Mesendoderm (in vitro differentiated cells): Measurements from ENCODE around the gene TENM4.
A peak's percentile ranks its signal among the peaks of the same experiment; 100 is the strongest.

ENCODE experiments used
- DNase-seq: peaks from one replicate; pipeline ENCODE4 v3.0.0; 2013
- H2AK5ac ChIP-seq: 2 replicates; pipeline ENCODE4 v1.6.1; 2013; ENCODE audit warnings: low read length, inconsistent platforms
- H2BK120ac ChIP-seq: 2 replicates; pipeline ENCODE4 v1.6.1; 2013; ENCODE audit warnings: low read depth, mild to moderate bottlenecking, low read length, moderate library complexity, mixed read lengths
- H2BK15ac ChIP-seq: replicated peaks from 2 replicates; pipeline ENCODE4 v1.6.1; 2013; ENCODE audit warnings: low read depth, mild to moderate bottlenecking, moderate library complexity
- H2BK5ac ChIP-seq: 2 replicates; pipeline ENCODE4 v1.6.1; 2013; ENCODE audit warnings: low read length, inconsistent platforms
- H3K18ac ChIP-seq: 2 replicates; pipeline ENCODE4 v1.6.1; 2013; ENCODE audit warnings: mild to moderate bottlenecking, low read length, mixed read lengths
- H3K23ac ChIP-seq: one replicate; pipeline ENCODE4 v1.6.1; 2013; ENCODE audit warnings: low read length
- H3K27ac ChIP-seq: 2 replicates; pipeline ENCODE4 v1.5.1; 2013; ENCODE audit warnings: low read depth, mild to moderate bottlenecking, inconsistent platforms, low read length, moderate library complexity
- H3K27me3 ChIP-seq: 2 replicates; pipeline ENCODE4 v1.6.1; 2013; ENCODE audit warnings: low read length, control low read depth, mild to moderate bottlenecking, inconsistent platforms; ENCODE audit not compliant: insufficient read depth, poor library complexity
- H3K36me3 ChIP-seq: 2 replicates; pipeline ENCODE4 v1.6.1; 2013; ENCODE audit warnings: low read length, inconsistent platforms; ENCODE audit not compliant: control insufficient read depth, insufficient read depth
- H3K4ac ChIP-seq: one replicate; pipeline ENCODE4 v1.6.1; 2013; ENCODE audit warnings: low read depth, mild to moderate bottlenecking, low read length, moderate library complexity
- H3K4me1 ChIP-seq: 2 replicates; pipeline ENCODE4 v1.6.1; 2013; ENCODE audit warnings: low read depth, low read length, inconsistent platforms; ENCODE audit not compliant: control insufficient read depth
- H3K4me2 ChIP-seq: 2 replicates; pipeline ENCODE4 v1.6.1; 2013; ENCODE audit warnings: low read length
- H3K4me3 ChIP-seq: 2 replicates; pipeline ENCODE4 v1.5.1; 2013; ENCODE audit warnings: mild to moderate bottlenecking, low read length
- H3K56ac ChIP-seq: one replicate; pipeline ENCODE4 v1.6.1; 2013; ENCODE audit warnings: low read length
- H3K79me1 ChIP-seq: 2 replicates; pipeline ENCODE4 v1.6.1; 2013; ENCODE audit warnings: low read length, inconsistent platforms
- H3K79me2 ChIP-seq: 2 replicates; pipeline ENCODE4 v1.6.1; 2013; ENCODE audit warnings: mild to moderate bottlenecking, low read length; ENCODE audit not compliant: control insufficient read depth, insufficient read depth
- H3K9ac ChIP-seq: 2 replicates; pipeline ENCODE4 v1.6.1; 2013; ENCODE audit warnings: low read length, inconsistent platforms
- H4K5ac ChIP-seq: one replicate; pipeline ENCODE4 v1.6.1; 2013; ENCODE audit warnings: low read length
- H4K8ac ChIP-seq: one replicate; pipeline ENCODE4 v1.6.1; 2013; ENCODE audit warnings: low read depth, mild to moderate bottlenecking, control low read depth, low read length, moderate library complexity
- WGBS: extraction: QIAGEN DNeasy Blood & Tissue Kit; methylation state at CpG from one replicate; pipeline ENCODE4 v1.1.7; 2013; ENCODE audit warnings: low lambda C conversion rate, missing lambda C conversion rate; ENCODE audit not compliant: insufficient coverage; ENCODE audit errors: extremely low coverage; 5-methylcytosine and 5-hydroxymethylcytosine counted together

TENM4 gene

DNA sequence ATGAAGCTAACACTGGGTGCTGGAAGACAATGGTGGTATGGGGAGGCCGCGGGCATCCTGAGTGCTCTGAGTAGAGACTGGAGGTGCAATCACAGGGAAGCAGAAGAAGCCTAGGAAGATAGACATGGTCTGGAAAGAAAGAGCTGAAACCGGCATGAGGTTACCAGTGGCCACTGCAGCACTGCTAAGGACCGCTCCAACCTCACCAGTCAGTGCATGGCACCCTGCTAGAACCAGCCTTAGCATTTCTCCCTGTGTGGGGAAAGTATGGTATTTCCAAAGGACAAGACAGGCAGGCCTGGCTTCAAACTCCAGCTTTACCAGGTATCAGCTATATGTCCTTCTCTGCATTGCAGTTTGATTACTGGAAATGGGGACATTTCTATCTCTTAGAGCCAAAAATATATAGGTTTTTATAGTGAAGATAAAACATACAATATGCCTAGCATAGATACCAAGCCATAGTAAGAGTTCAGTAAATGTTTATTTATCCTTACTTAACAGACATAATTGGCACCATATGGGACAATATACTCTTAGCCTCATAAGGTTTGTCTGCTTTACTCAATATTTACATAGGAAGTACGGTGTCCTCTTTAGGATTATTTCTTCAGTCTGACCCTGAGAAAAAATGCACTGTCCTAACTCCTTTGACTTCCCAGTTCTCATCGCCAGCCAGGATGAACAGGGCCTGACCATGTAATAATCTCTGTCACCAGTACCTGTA is 231.1 kb downstream of the TENM4 start:
- H3K4me3 ChIP-seq = no peak overlapping the region
- H3K79me1 ChIP-seq = no peaks in the 10 kb centered on the region

GRCh38 chr11:79208126-79208525 is 232.7 kb downstream of the TENM4 start:
- no peak overlapping the region for H3K23ac ChIP-seq
- no peak overlapping the region for H3K4ac ChIP-seq
- no peak for DNase-seq
- no peak overlapping the region for H3K4me2 ChIP-seq
- H3K9ac ChIP-seq = no peak overlapping the region
- H3K79me2 ChIP-seq = no peaks in the 10 kb centered on the region
- H2BK5ac ChIP-seq = no peak overlapping the region
- H4K8ac ChIP-seq = no peak overlapping the region
- no peaks in the 10 kb centered on the region for H3K36me3 ChIP-seq
- no peak overlapping the region for H2BK15ac ChIP-seq
- H3K79me1 ChIP-seq = no peaks in the 10 kb centered on the region
- no peaks in the 10 kb centered on the region for H3K27me3 ChIP-seq
- H3K4me3 ChIP-seq = no peak overlapping the region
- H2BK120ac ChIP-seq = no peak overlapping the region
- WGBS = no CpG with 5 or more reads among the region's 2 CpGs
- H2AK5ac ChIP-seq = no peak overlapping the region
- H4K5ac ChIP-seq = no peak overlapping the region
- no peak overlapping the region for H3K18ac ChIP-seq
- peaks cover 7% of the 10 kb centered on the region for H3K4me1 ChIP-seq
- no peak overlapping the region for H3K56ac ChIP-seq
- H3K27ac ChIP-seq = no peak overlapping the region

More for the DNA sequence above, 231.1 kb downstream of the TENM4 start:
- no peak overlapping the region for H4K5ac ChIP-seq
- H2BK5ac ChIP-seq = no peak overlapping the region
- H3K23ac ChIP-seq = no peak overlapping the region
- no peak overlapping the region for H3K9ac ChIP-seq
- no peak overlapping the region for H2AK5ac ChIP-seq
- H2BK120ac ChIP-seq = no peak overlapping the region
- WGBS = no CpG with 5 or more reads among the region's 6 CpGs
- no peak overlapping the region for H3K4ac ChIP-seq
- H3K4me1 ChIP-seq = peaks cover 9% of the 10 kb centered on the region
- no peaks in the 10 kb centered on the region for H3K79me2 ChIP-seq
- no peaks in the 10 kb centered on the region for H3K27me3 ChIP-seq
- no peak overlapping the region for H4K8ac ChIP-seq
- H3K4me2 ChIP-seq = no peak overlapping the region
- no peak overlapping the region for H2BK15ac ChIP-seq
- no peaks in the 10 kb centered on the region for H3K36me3 ChIP-seq
- H3K56ac ChIP-seq = no peak overlapping the region
- H3K18ac ChIP-seq = no peak overlapping the region
- no peak overlapping the region for H3K27ac ChIP-seq
- DNase-seq = no peak

DNA sequence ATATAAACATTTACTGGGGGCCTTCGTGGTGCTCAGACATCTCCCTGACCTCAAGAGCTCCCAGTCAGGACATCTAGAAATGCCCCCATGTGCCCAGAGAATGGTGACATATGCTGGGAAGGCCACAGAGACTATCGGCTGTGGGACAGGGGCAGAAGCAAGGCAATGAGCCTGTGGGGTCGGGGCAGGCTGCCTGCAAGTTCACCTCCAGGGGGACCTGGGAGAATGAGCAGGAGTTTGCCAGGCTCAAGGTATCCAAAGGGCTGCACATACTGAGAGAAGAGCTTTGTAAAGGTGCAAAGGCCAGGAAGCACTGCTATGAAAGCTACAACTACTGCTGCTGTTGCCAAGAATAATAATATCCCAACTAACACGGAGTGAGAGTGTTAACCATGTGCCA is 233.9 kb downstream of the TENM4 start:
- Histone ChIP-seq H2AK5ac (no peak overlapping the region), H3K23ac (no peak overlapping the region), H3K79me1 (no peaks in the 10 kb centered on the region), H3K36me3 (no peaks in the 10 kb centered on the region), H3K4me3 (no peak overlapping the region), H3K27ac (no peak overlapping the region), H3K27me3 (no peaks in the 10 kb centered on the region), H3K4me1 (peaks cover 6% of the 10 kb centered on the region), H4K5ac (no peak overlapping the region), H2BK120ac (no peak overlapping the region), H4K8ac (no peak overlapping the region), H3K4me2 (no peak overlapping the region), H3K56ac (no peak overlapping the region), H3K4ac (no peak overlapping the region), H3K9ac (no peak overlapping the region), H2BK15ac (no peak overlapping the region), H2BK5ac (no peak overlapping the region), H3K18ac (no peak overlapping the region), H3K79me2 (no peaks in the 10 kb centered on the region)
- peak; percentile 46 for DNase-seq
- no CpG with 5 or more reads among the region's 4 CpGs for WGBS

DNA sequence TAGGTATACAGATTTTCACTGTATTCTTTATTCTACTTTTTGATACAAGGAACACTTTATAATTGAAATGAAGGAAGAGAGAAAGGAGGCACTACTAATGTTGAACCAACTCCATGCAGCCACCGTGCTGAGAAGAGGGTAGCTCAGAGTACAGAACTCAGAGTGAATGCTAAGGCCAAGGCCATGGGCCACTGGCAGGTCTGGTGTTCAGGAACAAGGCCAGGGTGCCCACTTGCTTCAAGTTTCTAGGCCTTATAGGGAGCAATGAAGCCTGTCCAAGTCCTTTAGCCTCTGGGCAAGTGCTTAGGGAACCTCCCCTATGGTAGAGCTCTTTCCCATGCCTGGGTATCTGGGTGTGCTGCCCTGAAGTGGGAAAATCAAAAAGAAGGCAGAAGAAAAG is 235.0 kb downstream of the TENM4 start:
- Histone ChIP-seq H3K27me3 (no peaks in the 10 kb centered on the region), H3K4ac (no peak overlapping the region), H3K27ac (no peak overlapping the region), H3K4me3 (no peak overlapping the region), H3K4me1 (peaks cover 6% of the 10 kb centered on the region), H2AK5ac (no peak overlapping the region), H2BK5ac (no peak overlapping the region), H3K56ac (no peak overlapping the region), H3K18ac (no peak overlapping the region), H3K79me1 (no peaks in the 10 kb centered on the region), H2BK15ac (no peak overlapping the region), H3K23ac (no peak overlapping the region), H4K8ac (no peak overlapping the region), H3K36me3 (no peaks in the 10 kb centered on the region), H3K9ac (no peak overlapping the region), H3K4me2 (no peak overlapping the region), H3K79me2 (no peaks in the 10 kb centered on the region), H4K5ac (no peak overlapping the region), H2BK120ac (no peak overlapping the region)
- WGBS = no CpG with 5 or more reads among the region's 1 CpG
- no peak for DNase-seq

- H3K27me3 ChIP-seq = no peaks in the 10 kb centered on the region
- no peak overlapping the region for H3K18ac ChIP-seq
- H3K23ac ChIP-seq = no peak overlapping the region
- H2BK15ac ChIP-seq = no peak overlapping the region
- WGBS = no CpG with 5 or more reads among the region's 3 CpGs
- no peak overlapping the region for H2AK5ac ChIP-seq
- H3K4me2 ChIP-seq = no peak overlapping the region
- H3K4me3 ChIP-seq = no peak overlapping the region
- no peak overlapping the region for H3K27ac ChIP-seq
- peak; percentile 82 for DNase-seq
- peaks cover 2% of the 10 kb centered on the region for H3K79me1 ChIP-seq
- H3K79me2 ChIP-seq = no peaks in the 10 kb centered on the region
- no peak overlapping the region for H2BK5ac ChIP-seq
- no peak overlapping the region for H4K8ac ChIP-seq
- H3K56ac ChIP-seq = peak overlapping the region; percentile 44
- H4K5ac ChIP-seq = no peak overlapping the region
- no peak overlapping the region for H2BK120ac ChIP-seq
- no peaks in the 10 kb centered on the region for H3K36me3 ChIP-seq
- H3K9ac ChIP-seq = no peak overlapping the region
- peaks cover 6% of the 10 kb centered on the region for H3K4me1 ChIP-seq
- no peak overlapping the region for H3K4ac ChIP-seq
Measured at GRCh38 chr11:79201677-79202347, 239.0 kb downstream of the TENM4 start.
